ENCODE measurements around the gene ADCY3. TPM values are rescaled to one million over a fixed set of nuclear protein-coding genes. Genes with fewer than 3 reads are reported as not detected.

ADCY3 gene
- total RNA-seq, 1 experiment from 2014 or later, result 39.5 TPM

- no peaks in the 10 kb centered on the region for H4K20me1 ChIP-seq (ENCODE audit: control insufficient read depth, insufficient read depth, insufficient read length)
- no peaks in the 10 kb centered on the region for H3K27me3 Mint-ChIP-seq (ENCODE audit: low read depth)
- H3K18ac ChIP-seq (ENCODE audit: insufficient read length, low read depth, low read length), result no peak overlapping the region
- no peak overlapping the region for H2BK20ac ChIP-seq (ENCODE audit: low read depth, low read length, poor library complexity, severe bottlenecking)
- no peak overlapping the region for H2BK5ac ChIP-seq (ENCODE audit: insufficient read length, low read length)
- no peak overlapping the region for H2AFZ ChIP-seq (ENCODE audit: low read length)
- H3K27ac Mint-ChIP-seq, result no peak overlapping the region
- H3K79me2 ChIP-seq (ENCODE audit: insufficient read depth, low read length), result no peaks in the 10 kb centered on the region
- no peak overlapping the region for H3K56ac ChIP-seq (ENCODE audit: insufficient read length, low read depth, low read length)
- TF ChIP-seq, protein P1, sequence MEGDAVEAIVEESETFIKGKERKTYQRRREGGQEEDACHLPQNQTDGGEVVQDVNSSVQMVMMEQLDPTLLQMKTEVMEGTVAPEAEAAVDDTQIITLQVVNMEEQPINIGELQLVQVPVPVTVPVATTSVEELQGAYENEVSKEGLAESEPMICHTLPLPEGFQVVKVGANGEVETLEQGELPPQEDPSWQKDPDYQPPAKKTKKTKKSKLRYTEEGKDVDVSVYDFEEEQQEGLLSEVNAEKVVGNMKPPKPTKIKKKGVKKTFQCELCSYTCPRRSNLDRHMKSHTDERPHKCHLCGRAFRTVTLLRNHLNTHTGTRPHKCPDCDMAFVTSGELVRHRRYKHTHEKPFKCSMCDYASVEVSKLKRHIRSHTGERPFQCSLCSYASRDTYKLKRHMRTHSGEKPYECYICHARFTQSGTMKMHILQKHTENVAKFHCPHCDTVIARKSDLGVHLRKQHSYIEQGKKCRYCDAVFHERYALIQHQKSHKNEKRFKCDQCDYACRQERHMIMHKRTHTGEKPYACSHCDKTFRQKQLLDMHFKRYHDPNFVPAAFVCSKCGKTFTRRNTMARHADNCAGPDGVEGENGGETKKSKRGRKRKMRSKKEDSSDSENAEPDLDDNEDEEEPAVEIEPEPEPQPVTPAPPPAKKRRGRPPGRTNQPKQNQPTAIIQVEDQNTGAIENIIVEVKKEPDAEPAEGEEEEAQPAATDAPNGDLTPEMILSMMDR (conservative IDR thresholded peaks at IDR 0.05), result no peak
- H3K36me3 Mint-ChIP-seq (ENCODE audit: insufficient read depth in 1 of 3, low read depth in 3 of 3), result peaks cover 31 to 59% (median 52%) of the 10 kb centered on the region in 3 experiments
- no peak overlapping the region for H3K4me2 ChIP-seq (ENCODE audit: insufficient read depth, insufficient read length, low read length)
- H2BK15ac ChIP-seq (ENCODE audit: low read depth, low read length), result no peak overlapping the region
- H3K4me1 ChIP-seq (ENCODE audit: insufficient read depth, low read length), result no peaks in the 10 kb centered on the region
- H3K79me1 ChIP-seq (ENCODE audit: insufficient read depth, low read depth, low read length, poor library complexity, severe bottlenecking), result no peaks in the 10 kb centered on the region
- H4K8ac ChIP-seq (replicated peaks; ENCODE audit: insufficient read length, low read depth, low read length), result no peak overlapping the region
- H3K27me3 ChIP-seq (ENCODE audit: insufficient read depth, low read length), result no peaks in the 10 kb centered on the region
- H3K23ac ChIP-seq (ENCODE audit: insufficient read length, low read depth, low read length), result no peak overlapping the region
- H3K9ac ChIP-seq (ENCODE audit: extremely low read depth, insufficient read length, low read length), result no peak overlapping the region
- H4K5ac ChIP-seq (ENCODE audit: insufficient read length, low read depth, low read length), result no peak overlapping the region
- H3K4me1 Mint-ChIP-seq, result peaks cover 0 to 4% of the 10 kb centered on the region in 2 experiments; a peak in 2 of 4 replicates
- DNase-seq, result no peak
- no peak overlapping the region for H2BK12ac ChIP-seq (ENCODE audit: insufficient read length, low read depth, low read length)
- no CpG with 5 or more reads among the region's 3 CpGs for WGBS (ENCODE audit: extremely low coverage, insufficient read length, low lambda C conversion rate)
- no peak overlapping the region for H2BK120ac ChIP-seq (ENCODE audit: low read depth, low read length, poor library complexity, severe bottlenecking)
- H4K91ac ChIP-seq (ENCODE audit: insufficient read length, low read depth, low read length), result no peak overlapping the region
- no peak overlapping the region for H3K27ac ChIP-seq (ENCODE audit: insufficient read length, low read depth, low read length)
- no peak overlapping the region for H3T11ph ChIP-seq (ENCODE audit: low read length)
- H3K4ac ChIP-seq (ENCODE audit: low read depth, low read length), result no peak overlapping the region
- H3K4me3 Mint-ChIP-seq, result no peak overlapping the region
- H2AK5ac ChIP-seq (ENCODE audit: insufficient read length, low read length), result no peak overlapping the region
- no peaks in the 10 kb centered on the region for H3K23me2 ChIP-seq (ENCODE audit: insufficient read length, low read depth, low read length, poor library complexity, severe bottlenecking)
- peaks cover 0 to 7% of the 10 kb centered on the region in 2 experiments; a peak in 2 of 5 replicates for H3K9me3 Mint-ChIP-seq
- no peak overlapping the region for H3K14ac ChIP-seq (ENCODE audit: insufficient read depth, low read length)
- H3K9me3 ChIP-seq (ENCODE audit: control insufficient read depth, low read depth, low read length), result no peaks in the 10 kb centered on the region
These were observed 38.4 kb upstream of the ADCY3 start for GRCh38 chr2:24958411-24958935.

Data from H9 (cell line).